Nephron (organoid): ENCODE results near the gene BCAS3.

Experiments used
- H3K27ac Mint-ChIP-seq, 3 experiments: 2 replicates each; pipeline ENCODE4 v1.8.0; 2020; ENCODE audit warnings: mixed read lengths in 3 of 3, mild to moderate bottlenecking in 2 of 3, moderate library complexity in 1 of 3
- H3K27me3 Mint-ChIP-seq: 2 replicates; pipeline ENCODE4 v1.8.0; 2021; ENCODE audit warnings: low read depth, mild to moderate bottlenecking, moderate library complexity, mixed read lengths
- H3K36me3 Mint-ChIP-seq: 2 replicates; pipeline ENCODE4 v1.8.0; 2020; ENCODE audit warnings: low read depth, mixed read lengths
- H3K4me1 Mint-ChIP-seq: 2 replicates; pipeline ENCODE4 v1.8.0; 2020; ENCODE audit warnings: mixed read lengths
- H3K4me3 Mint-ChIP-seq, 3 experiments: 2 replicates each; pipeline ENCODE4 v1.8.0; 2020; ENCODE audit warnings: mild to moderate bottlenecking in 3 of 3, mixed read lengths in 3 of 3, moderate library complexity in 2 of 3
- H3K9me3 Mint-ChIP-seq: 2 replicates; pipeline ENCODE4 v1.8.0; 2020; ENCODE audit warnings: mixed read lengths
- CTCF ChIP-seq, 3 experiments: fragments of 200-600 bp; sonication (generic); IDR thresholded peaks; one replicate each; pipeline ENCODE4 v1.5.0; 2021; ENCODE audit warnings: antibody characterized with exemption in 3 of 3; ENCODE audit not compliant: unreplicated experiment in 3 of 3

Gene BCAS3

GRCh38 chr17:61398721-61399130 is 721.1 kb downstream of the BCAS3 start:
- Mint-ChIP-seq H3K4me3 (peak overlapping the region; percentile 92 to 99 (median 99)), H3K27me3 (peaks cover 71% of the 10 kb centered on the region), H3K36me3 (peaks cover 25% of the 10 kb centered on the region), H3K4me1 (peaks cover 49% of the 10 kb centered on the region), H3K9me3 (no peaks in the 10 kb centered on the region), H3K27ac (peak overlapping the region; percentile 98 to 99 (median 99))
- no peak for TF ChIP-seq CTCF (IDR thresholded peaks at IDR 0.05; ENCODE audit: unreplicated experiment in 3 of 3)

GRCh38 chr17:61399131-61400065 is 721.7 kb downstream of the BCAS3 start, which contains the start of gene TBX2:
Gene TBX2, plus strand, starts transcription at chr17:61399843. Its CDS starts 334 bp downstream, at chr17:61400177.
- Mint-ChIP-seq H3K4me3 (peak within 1 kb of the TSS; percentile 92 to 99 (median 99)), H3K27ac (peak within 1 kb of the TSS; percentile 98 to 99 (median 99)), H3K36me3 (peaks cover 30% of the 10 kb centered on the region), H3K9me3 (no peaks in the 10 kb centered on the region), H3K27me3 (peaks cover 71% of the 10 kb centered on the region), H3K4me1 (peaks cover 45% of the 10 kb centered on the region)
- TF ChIP-seq CTCF (IDR thresholded peaks at IDR 0.05; ENCODE audit: unreplicated experiment in 3 of 3), result no peak

- H3K27me3 Mint-ChIP-seq, result peaks cover 64% of the 10 kb centered on the region
- H3K27ac Mint-ChIP-seq, result peak overlapping the region; percentile 90 to 99 (median 96)
These were observed 722.5 kb downstream of the BCAS3 start for GRCh38 chr17:61400066-61400716.

GRCh38 chr17:61400717-61401388 is 723.2 kb downstream of the BCAS3 start:
- Mint-ChIP-seq H3K4me3 (peak overlapping the region; percentile 92 to 98 (median 93)), H3K27me3 (peaks cover 59% of the 10 kb centered on the region), H3K36me3 (peaks cover 30% of the 10 kb centered on the region), H3K9me3 (no peaks in the 10 kb centered on the region), H3K27ac (peak overlapping the region; percentile 96 to 99 (median 98)), H3K4me1 (peaks cover 31% of the 10 kb centered on the region)
- TF ChIP-seq CTCF (IDR thresholded peaks at IDR 0.05; ENCODE audit: unreplicated experiment in 3 of 3), result no peak

More at GRCh38 chr17:61400066-61400716, 722.5 kb downstream of the BCAS3 start:
- H3K4me3 Mint-ChIP-seq, result peak overlapping the region; percentile 92 to 98 (median 93)
- H3K9me3 Mint-ChIP-seq, result no peaks in the 10 kb centered on the region
- peaks cover 37% of the 10 kb centered on the region for H3K4me1 Mint-ChIP-seq
- peaks cover 30% of the 10 kb centered on the region for H3K36me3 Mint-ChIP-seq
- no peak for TF ChIP-seq CTCF (IDR thresholded peaks at IDR 0.05; ENCODE audit: unreplicated experiment in 3 of 3)

GRCh38 chr17:61401389-61402072 is 723.9 kb downstream of the BCAS3 start:
- H3K4me3 Mint-ChIP-seq, result peak overlapping the region; percentile 92 to 98 (median 93)
- peaks cover 34% of the 10 kb centered on the region for H3K4me1 Mint-ChIP-seq
- TF ChIP-seq CTCF (IDR thresholded peaks at IDR 0.05; ENCODE audit: unreplicated experiment in 3 of 3), result no peak
- no peaks in the 10 kb centered on the region for H3K9me3 Mint-ChIP-seq
- H3K27ac Mint-ChIP-seq, result peak overlapping the region; percentile 96 to 99 (median 98)
- peaks cover 64% of the 10 kb centered on the region for H3K27me3 Mint-ChIP-seq
- peaks cover 36% of the 10 kb centered on the region for H3K36me3 Mint-ChIP-seq
